ENCODE results near the gene KMT2E. TPM values are rescaled to one million over a fixed set of nuclear protein-coding genes. Genes with fewer than 3 reads are reported as not detected.

The KMT2E gene
- total RNA-seq, 1 experiment from 2014 or later: 63.1 TPM

DNA sequence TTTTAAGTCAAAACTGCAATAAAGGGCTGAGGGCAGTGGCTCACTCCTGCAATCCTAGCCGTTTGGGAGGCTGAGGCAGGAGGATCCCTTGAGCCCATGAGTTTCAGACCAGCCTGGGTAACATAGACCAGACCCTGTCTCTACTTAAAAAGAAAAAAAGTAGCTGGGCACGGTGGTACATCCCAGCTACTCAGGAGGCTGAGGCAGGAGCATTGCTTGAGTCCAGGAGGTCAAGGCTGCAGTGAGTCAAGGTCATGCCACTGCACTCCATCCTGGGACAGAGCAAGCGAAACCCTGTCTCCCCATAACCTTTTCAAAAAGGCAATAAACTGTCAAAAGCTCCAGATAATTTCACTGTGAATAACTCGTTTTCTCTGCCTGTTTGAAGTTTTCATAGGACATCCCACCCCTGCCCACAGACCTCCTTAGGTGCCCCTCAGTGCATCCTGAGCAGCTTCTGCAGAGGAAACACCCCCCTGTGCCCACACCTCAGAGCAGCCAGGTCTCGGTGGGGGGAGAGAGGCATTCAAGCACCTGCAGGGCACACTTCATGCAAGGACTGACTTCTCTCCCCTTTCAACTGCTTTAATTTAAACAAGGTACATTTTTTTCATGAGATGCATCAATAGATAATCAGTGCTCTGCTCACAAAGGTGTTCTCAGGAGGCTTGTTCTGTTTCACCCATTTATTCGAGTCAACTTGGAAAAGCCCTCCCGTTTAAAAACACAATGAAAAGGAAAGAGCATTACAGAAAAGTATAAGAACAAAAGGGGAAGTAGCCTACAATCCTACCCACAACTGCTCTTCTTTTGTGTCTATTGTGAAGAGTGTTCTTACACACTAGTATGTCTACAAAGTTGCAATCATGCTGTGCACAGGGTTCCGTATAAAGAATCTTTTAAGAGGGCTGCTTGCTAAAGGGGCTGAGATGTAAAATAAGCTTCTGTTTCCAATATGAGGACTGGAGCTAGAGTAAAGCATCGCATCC, 104.9 kb downstream of the KMT2E start:
- no peaks in the 10 kb centered on the region for H3K4me1 ChIP-seq
- Mint-ChIP-seq H3K27me3 (ENCODE audit: insufficient read depth, unreplicated experiment) (no peaks in the 10 kb centered on the region), H3K27ac (ENCODE audit: unreplicated experiment) (no peak overlapping the region), H3K4me3 (ENCODE audit: unreplicated experiment) (no peak overlapping the region), H3K4me1 (ENCODE audit: low read depth, unreplicated experiment) (no peaks in the 10 kb centered on the region), H3K36me3 (ENCODE audit: insufficient read depth, unreplicated experiment) (peaks cover 41% of the 10 kb centered on the region), H3K9me3 (ENCODE audit: unreplicated experiment) (no peaks in the 10 kb centered on the region)
- BruUV-seq (replicated peaks): no TSS peak
- H3K4me3 ChIP-seq (ENCODE audit: low read depth, low read length): no peak overlapping the region
- DNase-seq: no peak
- no peaks in the 10 kb centered on the region for H3K27me3 ChIP-seq (replicated peaks; ENCODE audit: control insufficient read depth, insufficient read depth, low read length)
- no peaks in the 10 kb centered on the region for H3K36me3 ChIP-seq (ENCODE audit: control insufficient read depth, insufficient read depth, low read length)
- intact Hi-C loops (cut with micrococcal nuclease; ENCODE audit: unreplicated experiment): no loop called here
- CTCF ChIA-PET: no interaction called here
- H3K9me3 ChIP-seq: no peaks in the 10 kb centered on the region
- TF ChIP-seq CTCF (IDR thresholded peaks at IDR 0.05; ENCODE audit: insufficient read depth in 1 of 2, low read depth in 1 of 2, low read length in 1 of 2, severe bottlenecking in 1 of 2, unreplicated experiment in 1 of 2): no peak
- POLR2A ChIA-PET: no interaction called here

DNA sequence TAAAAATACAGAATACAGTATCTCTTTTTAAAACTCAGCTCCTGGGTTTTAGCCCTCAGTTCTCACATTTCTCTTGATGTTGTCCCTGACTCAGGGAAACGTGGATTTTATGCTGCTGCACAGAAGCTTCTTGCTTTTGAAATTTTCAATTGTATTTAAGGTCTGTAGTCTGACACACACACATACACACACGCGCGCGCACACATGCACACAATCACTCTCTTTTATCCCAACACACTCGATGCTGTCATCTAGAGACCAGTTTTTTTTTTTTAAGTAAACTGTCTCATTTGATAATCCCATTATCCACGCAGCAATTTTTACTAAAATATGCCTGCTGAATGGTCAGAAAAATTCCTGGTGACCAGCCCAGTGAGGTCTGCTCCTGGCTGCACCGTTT, 108.6 kb downstream of the KMT2E start:
- Mint-ChIP-seq H3K4me1 (ENCODE audit: low read depth, unreplicated experiment) (no peaks in the 10 kb centered on the region), H3K4me3 (ENCODE audit: unreplicated experiment) (no peak overlapping the region), H3K36me3 (ENCODE audit: insufficient read depth, unreplicated experiment) (peaks cover 39% of the 10 kb centered on the region), H3K27ac (ENCODE audit: unreplicated experiment) (no peak overlapping the region), H3K27me3 (ENCODE audit: insufficient read depth, unreplicated experiment) (no peaks in the 10 kb centered on the region), H3K9me3 (ENCODE audit: unreplicated experiment) (no peaks in the 10 kb centered on the region)
- ChIA-PET POLR2A (no interaction called here), CTCF (no interaction called here)
- Histone ChIP-seq H3K27me3 (replicated peaks; ENCODE audit: control insufficient read depth, insufficient read depth, low read length) (no peaks in the 10 kb centered on the region), H3K4me3 (ENCODE audit: low read depth, low read length) (no peak overlapping the region), H3K36me3 (ENCODE audit: control insufficient read depth, insufficient read depth, low read length) (no peaks in the 10 kb centered on the region; the same call in 1 of the 2 replicates), H3K4me1 (no peaks in the 10 kb centered on the region), H3K9me3 (no peaks in the 10 kb centered on the region)
- no TSS peak for BruUV-seq (replicated peaks)
- intact Hi-C loops (cut with micrococcal nuclease; ENCODE audit: unreplicated experiment): no loop called here
- DNase-seq: no peak
- no peak for TF ChIP-seq CTCF (IDR thresholded peaks at IDR 0.05; ENCODE audit: insufficient read depth in 1 of 2, low read depth in 1 of 2, low read length in 1 of 2, severe bottlenecking in 1 of 2, unreplicated experiment in 1 of 2)

- H3K4me1 ChIP-seq: no peaks in the 10 kb centered on the region
- Mint-ChIP-seq H3K27me3 (ENCODE audit: insufficient read depth, unreplicated experiment) (no peaks in the 10 kb centered on the region), H3K4me1 (ENCODE audit: low read depth, unreplicated experiment) (no peaks in the 10 kb centered on the region), H3K9me3 (ENCODE audit: unreplicated experiment) (no peaks in the 10 kb centered on the region), H3K27ac (ENCODE audit: unreplicated experiment) (no peak overlapping the region), H3K4me3 (ENCODE audit: unreplicated experiment) (no peak overlapping the region), H3K36me3 (ENCODE audit: insufficient read depth, unreplicated experiment) (peaks cover 27% of the 10 kb centered on the region)
- H3K4me3 ChIP-seq (ENCODE audit: low read depth, low read length): no peak overlapping the region
- no peak for TF ChIP-seq CTCF (IDR thresholded peaks at IDR 0.05; ENCODE audit: insufficient read depth in 1 of 2, low read depth in 1 of 2, low read length in 1 of 2, severe bottlenecking in 1 of 2, unreplicated experiment in 1 of 2)
- intact Hi-C loops (cut with micrococcal nuclease; ENCODE audit: unreplicated experiment): no loop called here
- no peaks in the 10 kb centered on the region; the same call in 1 of the 2 replicates for H3K36me3 ChIP-seq (ENCODE audit: control insufficient read depth, insufficient read depth, low read length)
- CTCF ChIA-PET: no interaction called here
- no peaks in the 10 kb centered on the region for H3K27me3 ChIP-seq (replicated peaks; ENCODE audit: control insufficient read depth, insufficient read depth, low read length)
- DNase-seq: no peak
- POLR2A ChIA-PET: no interaction called here
- H3K9me3 ChIP-seq: no peaks in the 10 kb centered on the region
- BruUV-seq (replicated peaks): no TSS peak
Observed at GRCh38 chr7:105125745-105126144, 111.7 kb downstream of the KMT2E start.

Data from Caco-2 (cell line).